K562 (cell line): ENCODE measurements around the gene NSRP1. TPM values are rescaled to one million over a fixed set of nuclear protein-coding genes. Genes with fewer than 3 reads are reported as not detected.

ENCODE experiments used
- ATF1 ChIP-seq, 2 experiments: fragments of 450-650 bp in 1 of 2; IDR thresholded peaks; 2 replicates each; pipeline ENCODE4 v1.6.1; 2016; ENCODE audit warnings: missing compliant biosample characterization in 1 of 2, missing genetic modification characterization in 1 of 2
- C11orf30 ChIP-seq: fragments of 450-650 bp; IDR thresholded peaks from 2 replicates; pipeline ENCODE4 v1.6.1; 2016; ENCODE audit warnings: low read depth, mild to moderate bottlenecking
- HEY1 ChIP-seq: fragments of 250-450 bp; sonication (Bioruptor Pico); IDR thresholded peaks from 2 replicates; pipeline ENCODE4 v1.5.0; 2020; ENCODE audit warnings: mild to moderate bottlenecking, moderate library complexity, borderline replicate concordance
- LCOR ChIP-seq: sonication (generic); formaldehyde crosslinking; IDR thresholded peaks from 2 replicates; pipeline ENCODE4 v1.8.0; 2022; ENCODE audit warnings: mild to moderate bottlenecking, missing genetic modification reagents
- MAFG ChIP-seq: fragments of 450-650 bp; conservative IDR thresholded peaks from 2 replicates; pipeline ENCODE4 v1.6.1; 2016; ENCODE audit warnings: missing genetic modification characterization, missing compliant biosample characterization
- MXI1 ChIP-seq: IDR thresholded peaks from 2 replicates; pipeline ENCODE4 v1.6.1; 2011; ENCODE audit warnings: low read depth, mild to moderate bottlenecking, improper control_type of control experiment, low read length
- NCOR1 ChIP-seq: fragments of 450-650 bp; IDR thresholded peaks from 2 replicates; pipeline ENCODE4 v1.6.1; 2016; ENCODE audit warnings: mild to moderate bottlenecking, moderate library complexity
- NFIX ChIP-seq: fragments of 250-450 bp; sonication (Bioruptor Pico); IDR thresholded peaks from 2 replicates; pipeline ENCODE4 v1.4.0; 2020; ENCODE audit warnings: low read depth, mild to moderate bottlenecking, moderate library complexity
- PHF8 ChIP-seq: fragments of 200-600 bp; sonication (generic); IDR thresholded peaks from 2 replicates; pipeline ENCODE4 v1.6.1; 2012; ENCODE audit warnings: mixed run types, mild to moderate bottlenecking, inconsistent platforms, low read length, moderate library complexity, borderline replicate concordance
- POLR2AphosphoS5 ChIP-seq: IDR thresholded peaks from 2 replicates; pipeline ENCODE4 v1.6.1; 2011; ENCODE audit warnings: mild to moderate bottlenecking, low read depth, low read length, moderate library complexity; ENCODE audit not compliant: control insufficient read depth, insufficient read depth
- SETDB1 ChIP-seq: IDR thresholded peaks from one replicate; pipeline ENCODE4 v1.6.1; 2012; ENCODE audit warnings: low read length, control low read depth, inconsistent platforms
- SOX6 ChIP-seq: fragments of 450-650 bp; IDR thresholded peaks from 2 replicates; pipeline ENCODE4 v1.6.1; 2014; ENCODE audit warnings: mild to moderate bottlenecking
- UBTF ChIP-seq, 2 experiments: IDR thresholded peaks; 2 replicates each; pipeline ENCODE4 v1.6.1; 2012; ENCODE audit warnings: improper control_type of control experiment in 2 of 2, low read depth in 2 of 2, low read length in 2 of 2, borderline replicate concordance in 1 of 2
- XRCC4 ChIP-seq: IDR thresholded peaks from one replicate; pipeline ENCODE4 v1.6.1; 2011; ENCODE audit not compliant: insufficient read depth, insufficient read length; ENCODE audit errors: extremely low read depth
- ZHX1 ChIP-seq: fragments of 150-350 bp; conservative IDR thresholded peaks from 2 replicates; pipeline ENCODE4 v1.6.1; 2014; ENCODE audit warnings: low read length
- ZKSCAN8 ChIP-seq: fragments of 200-800 bp; sonication (Bioruptor generic); IDR thresholded peaks from 2 replicates; pipeline ENCODE4 v1.6.1; 2016; ENCODE audit warnings: missing genetic modification characterization, missing compliant biosample characterization
- ZNF77 ChIP-seq: fragments of 250-450 bp; sonication (Bioruptor Pico); IDR thresholded peaks from 2 replicates; pipeline ENCODE4 v1.5.0; 2020
- polyA plus RNA-seq, 8 experiments: library from polyadenylated mRNA; depleted of rRNA in 4 of 8; stranded (reverse) in 5 of 8; unstranded in 3 of 8; fragments of >200 nt; fragmentation: Nextera tagmentation in 2 of 8; fragmentation: Illumina TruSeq in 1 of 8; extraction: Ambion mirVana in 2 of 8; extraction: Trizol in 1 of 8; gene quantifications; 2 replicates each; pipeline versions ENCODE4 v1.2.1 to v1.2.3, GENCODE V29; 2011 to 2014; ENCODE audit warnings: inconsistent platforms in 1 of 8, missing spikeins in 1 of 8
- total RNA-seq, 7 experiments: library from RNA; depleted of rRNA in 6 of 7; stranded (reverse); fragments of >200 nt in 6 of 7; fragmentation: Illumina TruSeq in 2 of 7; extraction: Trizol in 2 of 7; gene quantifications; 2 replicates each; pipeline versions ENCODE4 v1.2.1 to v1.2.3, GENCODE V29; 2011 to 2021; ENCODE audit warnings: low replicate concordance in 1 of 7
- TF ChIP-seq, protein P1 (sequence below): fragments of 250-450 bp; sonication (Bioruptor Pico); IDR thresholded peaks from 2 replicates; pipeline ENCODE4 v1.9.0; 2021; ENCODE audit warnings: mild to moderate bottlenecking, inconsistent platforms
- TF ChIP-seq, protein P2 (sequence below): fragments of 250-450 bp; sonication (Bioruptor Pico); IDR thresholded peaks from 2 replicates; pipeline ENCODE4 v1.5.0; 2021

NSRP1 gene
- total and polyA plus RNA-seq, 9 of the 15 experiments (the other 6 are each of a cell fraction or from before 2014, with no cell fraction given): 18.4 to 68.6 (median 32.7) TPM

DNA sequence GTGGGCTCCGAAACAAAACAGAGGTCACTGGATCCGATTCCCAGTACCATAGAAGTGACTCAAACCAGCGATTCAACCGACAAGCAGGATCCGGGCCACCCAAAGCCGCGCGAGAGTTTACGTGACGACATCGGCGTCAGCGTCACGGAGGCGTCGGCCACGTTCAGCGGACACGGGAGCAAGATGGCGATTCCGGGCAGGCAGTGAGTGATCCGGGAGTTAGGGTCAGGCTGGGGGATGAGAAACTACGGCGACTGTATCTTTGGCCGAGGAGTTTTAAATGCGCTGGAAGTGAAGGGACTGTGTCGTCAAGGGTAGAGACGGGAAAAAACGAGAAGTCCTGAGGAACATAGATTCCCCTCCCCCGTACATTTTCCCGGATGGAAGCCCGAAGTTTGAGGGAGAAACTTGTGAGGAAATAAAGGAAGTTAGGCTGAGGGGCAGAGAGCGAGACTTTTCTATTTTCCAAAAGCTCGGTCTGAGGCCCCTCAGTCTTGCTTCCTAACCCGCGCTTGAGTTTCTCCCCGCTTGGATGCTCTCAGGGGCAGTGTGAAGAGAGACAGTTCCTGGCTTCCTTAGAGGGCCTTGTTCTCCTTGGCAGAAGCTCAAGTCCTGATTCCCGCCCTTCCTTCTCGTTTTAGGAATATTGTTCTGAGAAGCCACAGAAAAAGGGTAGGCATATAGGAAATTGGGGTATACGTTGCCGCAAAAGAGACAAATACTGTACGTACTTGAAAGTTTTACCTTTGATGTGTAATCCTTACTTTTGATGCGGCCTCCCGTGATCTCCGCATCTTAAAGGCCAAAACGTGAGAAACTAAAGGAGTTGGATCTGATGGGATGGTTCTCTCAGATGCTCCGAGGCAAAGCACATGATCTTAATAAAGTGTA, at the start of gene NSRP1 (continued):
- TF ChIP-seq ATF1 (CRISPR knock-in tag; IDR thresholded peaks at IDR 0.05): peak; percentile 74
- TF ChIP-seq ATF1 (tag; IDR thresholded peaks at IDR 0.05): peak; percentile 97
- 0 out of 2 replicates have a peak, but pooled peaks have one; percentile 52 for TF ChIP-seq ZHX1
- TF ChIP-seq UBTF (IDR thresholded peaks at IDR 0.05; ENCODE audit: borderline replicate concordance in 1 of 2, low read depth in 2 of 2, low read length in 2 of 2): peak in 1 of 2 experiments; percentile 10; a peak in 2 of 4 replicates
- 0 out of 2 replicates have a peak, but pooled peaks have one; percentile 37 for TF ChIP-seq LCOR (CRISPR knock-in tag)
- TF ChIP-seq PHF8: peak; percentile 96
- no peak for TF ChIP-seq HEY1 (CRISPR knock-in tag)
- TF ChIP-seq SOX6: 0 out of 2 replicates have a peak, but pooled peaks have one; percentile 21
- TF ChIP-seq NCOR1: no peak
- TF ChIP-seq MXI1: no peak
- no peak for TF ChIP-seq MAFG (tag)
- peak; percentile 95 for TF ChIP-seq POLR2AphosphoS5
- peak; percentile 76 for TF ChIP-seq C11orf30
- no peak for TF ChIP-seq ZKSCAN8 (CRISPR knock-in tag)
- no peak for TF ChIP-seq ZNF77 (CRISPR knock-in tag)
- TF ChIP-seq NFIX (CRISPR knock-in tag): no peak
- TF ChIP-seq, protein P1, sequence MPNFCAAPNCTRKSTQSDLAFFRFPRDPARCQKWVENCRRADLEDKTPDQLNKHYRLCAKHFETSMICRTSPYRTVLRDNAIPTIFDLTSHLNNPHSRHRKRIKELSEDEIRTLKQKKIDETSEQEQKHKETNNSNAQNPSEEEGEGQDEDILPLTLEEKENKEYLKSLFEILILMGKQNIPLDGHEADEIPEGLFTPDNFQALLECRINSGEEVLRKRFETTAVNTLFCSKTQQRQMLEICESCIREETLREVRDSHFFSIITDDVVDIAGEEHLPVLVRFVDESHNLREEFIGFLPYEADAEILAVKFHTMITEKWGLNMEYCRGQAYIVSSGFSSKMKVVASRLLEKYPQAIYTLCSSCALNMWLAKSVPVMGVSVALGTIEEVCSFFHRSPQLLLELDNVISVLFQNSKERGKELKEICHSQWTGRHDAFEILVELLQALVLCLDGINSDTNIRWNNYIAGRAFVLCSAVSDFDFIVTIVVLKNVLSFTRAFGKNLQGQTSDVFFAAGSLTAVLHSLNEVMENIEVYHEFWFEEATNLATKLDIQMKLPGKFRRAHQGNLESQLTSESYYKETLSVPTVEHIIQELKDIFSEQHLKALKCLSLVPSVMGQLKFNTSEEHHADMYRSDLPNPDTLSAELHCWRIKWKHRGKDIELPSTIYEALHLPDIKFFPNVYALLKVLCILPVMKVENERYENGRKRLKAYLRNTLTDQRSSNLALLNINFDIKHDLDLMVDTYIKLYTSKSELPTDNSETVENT: peak; percentile 65; the same call in 1 of the 2 replicates
- TF ChIP-seq, protein P2, sequence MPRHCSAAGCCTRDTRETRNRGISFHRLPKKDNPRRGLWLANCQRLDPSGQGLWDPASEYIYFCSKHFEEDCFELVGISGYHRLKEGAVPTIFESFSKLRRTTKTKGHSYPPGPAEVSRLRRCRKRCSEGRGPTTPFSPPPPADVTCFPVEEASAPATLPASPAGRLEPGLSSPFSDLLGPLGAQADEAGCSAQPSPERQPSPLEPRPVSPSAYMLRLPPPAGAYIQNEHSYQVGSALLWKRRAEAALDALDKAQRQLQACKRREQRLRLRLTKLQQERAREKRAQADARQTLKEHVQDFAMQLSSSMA (CRISPR knock-in tag): no peak
- TF ChIP-seq SETDB1: no peak
- no peak for TF ChIP-seq XRCC4
